SK-N-SH treated with all-trans-retinoic acid at 6 μM for 48 hours (cell line): ENCODE data around the gene TEAD1.

Experiments used
- ATAC-seq: fragments of 200-7000 bp; cut with Tn5 transposase; 3 replicates; pipeline ENCODE4 v1.9.1; 2020; ENCODE audit warnings: mild to moderate bottlenecking, moderate library complexity
- ARNTL ChIP-seq: fragments of 450-650 bp; formaldehyde crosslinking; IDR thresholded peaks from 2 replicates; pipeline ENCODE4 v1.5.0; 2020; ENCODE audit warnings: low read depth, mild to moderate bottlenecking, moderate library complexity, borderline replicate concordance
- BACH2 ChIP-seq: fragments of 250-450 bp; sonication (Bioruptor Pico); IDR thresholded peaks from 2 replicates; pipeline ENCODE4 v1.9.0; 2021; ENCODE audit warnings: mild to moderate bottlenecking, borderline replicate concordance
- CSDC2 ChIP-seq: fragments of 250-450 bp; sonication (Bioruptor Pico); IDR thresholded peaks from 2 replicates; pipeline ENCODE4 v1.5.0; 2020; ENCODE audit warnings: mild to moderate bottlenecking, moderate library complexity
- ESRRG ChIP-seq: fragments of 250-450 bp; sonication (Bioruptor Pico); IDR thresholded peaks from 2 replicates; pipeline ENCODE4 v1.6.1; 2021; ENCODE audit warnings: mild to moderate bottlenecking
- GLIS3 ChIP-seq: fragments of 250-450 bp; sonication (Bioruptor Pico); IDR thresholded peaks from 2 replicates; pipeline ENCODE4 v1.5.0; 2020; ENCODE audit warnings: mild to moderate bottlenecking, moderate library complexity
- ISL1 ChIP-seq: fragments of 250-450 bp; sonication (Bioruptor Pico); IDR thresholded peaks from 2 replicates; pipeline ENCODE4 v2.1.2; 2022; ENCODE audit warnings: mild to moderate bottlenecking, moderate library complexity
- OSR1 ChIP-seq: fragments of 250-450 bp; sonication (Bioruptor Pico); IDR thresholded peaks from 2 replicates; pipeline ENCODE4 v1.8.0; 2022; ENCODE audit warnings: moderate library complexity, mild to moderate bottlenecking, inconsistent platforms
- PPARA ChIP-seq: fragments of 250-450 bp; sonication (Bioruptor Pico); IDR thresholded peaks from 2 replicates; pipeline ENCODE4 v1.5.0; 2020; ENCODE audit warnings: mild to moderate bottlenecking, borderline replicate concordance
- RARB ChIP-seq: fragments of 250-450 bp; sonication (Bioruptor Pico); IDR thresholded peaks from 2 replicates; pipeline ENCODE4 v1.8.0; 2021; ENCODE audit warnings: mild to moderate bottlenecking, moderate library complexity
- SNAI2 ChIP-seq: fragments of 250-450 bp; sonication (Bioruptor Pico); IDR thresholded peaks from 2 replicates; pipeline ENCODE4 v1.5.0; 2020; ENCODE audit warnings: mild to moderate bottlenecking, moderate library complexity
- TCF4 ChIP-seq: fragments of 250-450 bp; sonication (Bioruptor Pico); IDR thresholded peaks from 2 replicates; pipeline ENCODE4 v1.8.0; 2021; ENCODE audit warnings: mild to moderate bottlenecking, moderate library complexity, borderline replicate concordance
- TOX ChIP-seq: fragments of 250-450 bp; sonication (Bioruptor Pico); IDR thresholded peaks from 2 replicates; pipeline ENCODE4 v1.8.0; 2021; ENCODE audit warnings: mild to moderate bottlenecking, moderate library complexity, borderline replicate concordance
- ZC3H10 ChIP-seq: fragments of 250-450 bp; sonication (Bioruptor Pico); IDR thresholded peaks from 2 replicates; pipeline ENCODE4 v1.5.1; 2021; ENCODE audit warnings: mild to moderate bottlenecking, moderate library complexity
- ZFP3 ChIP-seq: fragments of 250-450 bp; sonication (Bioruptor Pico); IDR thresholded peaks from 2 replicates; pipeline ENCODE4 v1.5.0; 2020; ENCODE audit warnings: mild to moderate bottlenecking, moderate library complexity
- ZFP30 ChIP-seq: fragments of 450-650 bp; formaldehyde crosslinking; IDR thresholded peaks from 2 replicates; pipeline ENCODE4 v1.5.0; 2022; ENCODE audit warnings: mild to moderate bottlenecking, moderate library complexity
- ZNF565 ChIP-seq: fragments of 450-650 bp; formaldehyde crosslinking; conservative IDR thresholded peaks from 2 replicates; pipeline ENCODE4 v1.5.0; 2020; ENCODE audit warnings: low read depth, mild to moderate bottlenecking, moderate library complexity
- ZNF70 ChIP-seq: fragments of 450-650 bp; formaldehyde crosslinking; IDR thresholded peaks from 2 replicates; pipeline ENCODE4 v1.5.0; 2020; ENCODE audit warnings: mild to moderate bottlenecking, moderate library complexity
- ZNF8 ChIP-seq: fragments of 450-650 bp; formaldehyde crosslinking; IDR thresholded peaks from 2 replicates; pipeline ENCODE4 v1.5.0; 2020; ENCODE audit warnings: mild to moderate bottlenecking, moderate library complexity
- TF ChIP-seq, protein P1 (sequence below): fragments of 250-450 bp; sonication (Bioruptor Pico); IDR thresholded peaks from 2 replicates; pipeline ENCODE4 v1.8.0; 2021; ENCODE audit warnings: low read depth, mild to moderate bottlenecking, moderate library complexity, borderline replicate concordance
- TF ChIP-seq, protein P2 (sequence below): fragments of 250-450 bp; sonication (Bioruptor Pico); IDR thresholded peaks from 2 replicates; pipeline ENCODE4 v1.8.0; 2020; ENCODE audit warnings: mild to moderate bottlenecking, moderate library complexity, borderline replicate concordance
- TF ChIP-seq, protein P3 (sequence below): fragments of 250-450 bp; sonication (Bioruptor Pico); IDR thresholded peaks from 2 replicates; pipeline ENCODE4 v1.5.1; 2020; ENCODE audit warnings: low read depth, mild to moderate bottlenecking, moderate library complexity
- TF ChIP-seq, protein P4 (sequence below): fragments of 250-450 bp; sonication (Bioruptor Pico); IDR thresholded peaks from 2 replicates; pipeline ENCODE4 v1.5.1; 2021; ENCODE audit warnings: mild to moderate bottlenecking, moderate library complexity
- TF ChIP-seq, protein P5 (sequence below): fragments of 250-450 bp; sonication (Bioruptor Pico); IDR thresholded peaks from 2 replicates; pipeline ENCODE4 v1.5.0; 2020; ENCODE audit warnings: mild to moderate bottlenecking, moderate library complexity

Gene TEAD1

DNA sequence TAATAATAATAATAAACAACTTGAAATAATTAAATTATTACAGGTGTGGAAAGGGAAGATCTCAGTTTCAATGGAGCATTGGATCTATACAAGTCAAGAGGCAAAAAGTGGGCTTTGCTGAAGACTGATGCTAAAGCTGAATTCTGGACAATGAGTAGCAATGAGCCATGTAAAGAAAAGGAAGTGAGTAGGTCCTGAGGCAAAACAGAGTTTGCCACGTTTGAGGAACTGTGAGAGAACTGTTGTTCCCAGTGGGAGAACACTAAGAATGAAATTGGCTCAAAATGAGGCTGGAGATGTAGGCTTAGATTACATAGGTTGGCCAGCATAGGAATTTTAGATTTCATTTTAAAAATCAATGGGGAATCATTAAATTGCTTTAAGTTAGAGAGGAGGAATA is 33.9 kb upstream of the TEAD1 start:
- ATAC-seq = no peak
- TF ChIP-seq PPARA (CRISPR knock-in tag) (no peak), CSDC2 (CRISPR knock-in tag) (no peak), ZC3H10 (CRISPR knock-in tag) (no peak), ZNF70 (CRISPR knock-in tag) (no peak), RARB (no peak), GLIS3 (CRISPR knock-in tag) (no peak), ZFP3 (CRISPR knock-in tag) (no peak), ESRRG (CRISPR knock-in tag) (no peak), ARNTL (CRISPR knock-in tag) (no peak), ZFP30 (no peak), TOX (CRISPR knock-in tag) (no peak)
- TF ChIP-seq, protein P1, sequence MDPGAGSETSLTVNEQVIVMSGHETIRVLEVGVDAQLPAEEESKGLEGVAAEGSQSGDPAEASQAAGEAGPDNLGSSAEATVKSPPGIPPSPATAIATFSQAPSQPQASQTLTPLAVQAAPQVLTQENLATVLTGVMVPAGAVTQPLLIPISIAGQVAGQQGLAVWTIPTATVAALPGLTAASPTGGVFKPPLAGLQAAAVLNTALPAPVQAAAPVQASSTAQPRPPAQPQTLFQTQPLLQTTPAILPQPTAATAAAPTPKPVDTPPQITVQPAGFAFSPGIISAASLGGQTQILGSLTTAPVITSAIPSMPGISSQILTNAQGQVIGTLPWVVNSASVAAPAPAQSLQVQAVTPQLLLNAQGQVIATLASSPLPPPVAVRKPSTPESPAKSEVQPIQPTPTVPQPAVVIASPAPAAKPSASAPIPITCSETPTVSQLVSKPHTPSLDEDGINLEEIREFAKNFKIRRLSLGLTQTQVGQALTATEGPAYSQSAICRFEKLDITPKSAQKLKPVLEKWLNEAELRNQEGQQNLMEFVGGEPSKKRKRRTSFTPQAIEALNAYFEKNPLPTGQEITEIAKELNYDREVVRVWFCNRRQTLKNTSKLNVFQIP (CRISPR knock-in tag) = no peak
- TF ChIP-seq, protein P2, sequence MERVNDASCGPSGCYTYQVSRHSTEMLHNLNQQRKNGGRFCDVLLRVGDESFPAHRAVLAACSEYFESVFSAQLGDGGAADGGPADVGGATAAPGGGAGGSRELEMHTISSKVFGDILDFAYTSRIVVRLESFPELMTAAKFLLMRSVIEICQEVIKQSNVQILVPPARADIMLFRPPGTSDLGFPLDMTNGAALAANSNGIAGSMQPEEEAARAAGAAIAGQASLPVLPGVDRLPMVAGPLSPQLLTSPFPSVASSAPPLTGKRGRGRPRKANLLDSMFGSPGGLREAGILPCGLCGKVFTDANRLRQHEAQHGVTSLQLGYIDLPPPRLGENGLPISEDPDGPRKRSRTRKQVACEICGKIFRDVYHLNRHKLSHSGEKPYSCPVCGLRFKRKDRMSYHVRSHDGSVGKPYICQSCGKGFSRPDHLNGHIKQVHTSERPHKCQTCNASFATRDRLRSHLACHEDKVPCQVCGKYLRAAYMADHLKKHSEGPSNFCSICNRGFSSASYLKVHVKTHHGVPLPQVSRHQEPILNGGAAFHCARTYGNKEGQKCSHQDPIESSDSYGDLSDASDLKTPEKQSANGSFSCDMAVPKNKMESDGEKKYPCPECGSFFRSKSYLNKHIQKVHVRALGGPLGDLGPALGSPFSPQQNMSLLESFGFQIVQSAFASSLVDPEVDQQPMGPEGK (CRISPR knock-in tag) = no peak
- TF ChIP-seq, all 23 proteins: peak for 0

DNA sequence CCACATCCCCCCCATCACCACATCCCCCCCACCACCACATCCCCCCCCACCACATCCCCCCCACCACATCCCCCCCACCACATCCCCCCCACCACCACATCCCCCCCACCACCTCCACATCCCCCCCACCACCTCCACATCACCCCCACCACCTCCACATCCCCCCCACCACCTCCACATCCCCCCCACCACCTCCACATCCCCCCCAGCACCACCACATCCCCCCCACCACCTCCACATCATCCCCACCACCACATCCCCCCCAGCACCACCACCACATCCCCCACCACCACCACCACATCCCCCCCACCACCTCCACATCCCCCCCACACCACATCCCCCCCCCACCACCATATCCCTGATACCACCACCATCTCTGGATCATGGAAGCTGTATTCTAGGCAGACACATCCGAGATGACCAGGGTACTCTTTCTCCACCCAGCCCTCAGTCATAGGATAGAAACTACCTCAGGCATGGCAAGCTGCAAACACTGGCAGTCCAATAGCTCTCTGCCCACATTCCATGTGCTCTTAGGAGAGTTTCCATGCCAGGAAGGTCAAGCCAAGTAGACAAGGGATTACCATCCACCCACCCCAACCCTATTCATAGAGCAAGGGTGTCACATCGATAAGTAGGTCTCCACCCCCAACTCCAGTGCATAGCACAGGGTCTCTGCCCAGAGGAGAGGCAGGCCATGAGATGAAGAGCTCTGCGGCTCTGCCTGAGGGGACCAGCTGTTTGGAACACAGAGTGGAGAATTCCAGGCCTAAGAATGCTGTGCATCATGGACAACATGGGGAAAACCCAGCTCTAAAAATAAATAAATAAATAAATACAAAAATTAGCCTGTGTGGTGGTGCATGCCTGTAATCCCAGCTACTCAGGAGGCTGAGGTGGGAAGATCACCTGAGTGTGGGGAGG is 33.0 kb upstream of the TEAD1 start:
- ATAC-seq = no peak
- TF ChIP-seq ZC3H10 (CRISPR knock-in tag) = no peak
- TF ChIP-seq ESRRG (CRISPR knock-in tag) = no peak
- TF ChIP-seq ISL1 = no peak
- no peak for TF ChIP-seq RARB
- TF ChIP-seq CSDC2 (CRISPR knock-in tag) = no peak
- TF ChIP-seq, protein P1 (CRISPR knock-in tag) = no peak
- no peak for TF ChIP-seq ARNTL (CRISPR knock-in tag)
- no peak for TF ChIP-seq ZFP30
- TF ChIP-seq TCF4 (CRISPR knock-in tag) = no peak
- TF ChIP-seq, protein P3, sequence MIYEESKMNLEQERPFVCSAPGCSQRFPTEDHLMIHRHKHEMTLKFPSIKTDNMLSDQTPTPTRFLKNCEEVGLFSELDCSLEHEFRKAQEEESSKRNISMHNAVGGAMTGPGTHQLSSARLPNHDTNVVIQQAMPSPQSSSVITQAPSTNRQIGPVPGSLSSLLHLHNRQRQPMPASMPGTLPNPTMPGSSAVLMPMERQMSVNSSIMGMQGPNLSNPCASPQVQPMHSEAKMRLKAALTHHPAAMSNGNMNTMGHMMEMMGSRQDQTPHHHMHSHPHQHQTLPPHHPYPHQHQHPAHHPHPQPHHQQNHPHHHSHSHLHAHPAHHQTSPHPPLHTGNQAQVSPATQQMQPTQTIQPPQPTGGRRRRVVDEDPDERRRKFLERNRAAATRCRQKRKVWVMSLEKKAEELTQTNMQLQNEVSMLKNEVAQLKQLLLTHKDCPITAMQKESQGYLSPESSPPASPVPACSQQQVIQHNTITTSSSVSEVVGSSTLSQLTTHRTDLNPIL (CRISPR knock-in tag) = no peak
- TF ChIP-seq OSR1 = no peak
- TF ChIP-seq ZNF565 = no peak
- TF ChIP-seq BACH2 = no peak
- TF ChIP-seq, protein P4, sequence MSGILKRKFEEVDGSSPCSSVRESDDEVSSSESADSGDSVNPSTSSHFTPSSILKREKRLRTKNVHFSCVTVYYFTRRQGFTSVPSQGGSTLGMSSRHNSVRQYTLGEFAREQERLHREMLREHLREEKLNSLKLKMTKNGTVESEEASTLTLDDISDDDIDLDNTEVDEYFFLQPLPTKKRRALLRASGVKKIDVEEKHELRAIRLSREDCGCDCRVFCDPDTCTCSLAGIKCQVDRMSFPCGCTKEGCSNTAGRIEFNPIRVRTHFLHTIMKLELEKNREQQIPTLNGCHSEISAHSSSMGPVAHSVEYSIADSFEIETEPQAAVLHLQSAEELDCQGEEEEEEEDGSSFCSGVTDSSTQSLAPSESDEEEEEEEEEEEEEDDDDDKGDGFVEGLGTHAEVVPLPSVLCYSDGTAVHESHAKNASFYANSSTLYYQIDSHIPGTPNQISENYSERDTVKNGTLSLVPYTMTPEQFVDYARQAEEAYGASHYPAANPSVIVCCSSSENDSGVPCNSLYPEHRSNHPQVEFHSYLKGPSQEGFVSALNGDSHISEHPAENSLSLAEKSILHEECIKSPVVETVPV (CRISPR knock-in tag) = no peak
- no peak for TF ChIP-seq ZNF8 (CRISPR knock-in tag)
- no peak for TF ChIP-seq GLIS3 (CRISPR knock-in tag)
- TF ChIP-seq, protein P5, sequence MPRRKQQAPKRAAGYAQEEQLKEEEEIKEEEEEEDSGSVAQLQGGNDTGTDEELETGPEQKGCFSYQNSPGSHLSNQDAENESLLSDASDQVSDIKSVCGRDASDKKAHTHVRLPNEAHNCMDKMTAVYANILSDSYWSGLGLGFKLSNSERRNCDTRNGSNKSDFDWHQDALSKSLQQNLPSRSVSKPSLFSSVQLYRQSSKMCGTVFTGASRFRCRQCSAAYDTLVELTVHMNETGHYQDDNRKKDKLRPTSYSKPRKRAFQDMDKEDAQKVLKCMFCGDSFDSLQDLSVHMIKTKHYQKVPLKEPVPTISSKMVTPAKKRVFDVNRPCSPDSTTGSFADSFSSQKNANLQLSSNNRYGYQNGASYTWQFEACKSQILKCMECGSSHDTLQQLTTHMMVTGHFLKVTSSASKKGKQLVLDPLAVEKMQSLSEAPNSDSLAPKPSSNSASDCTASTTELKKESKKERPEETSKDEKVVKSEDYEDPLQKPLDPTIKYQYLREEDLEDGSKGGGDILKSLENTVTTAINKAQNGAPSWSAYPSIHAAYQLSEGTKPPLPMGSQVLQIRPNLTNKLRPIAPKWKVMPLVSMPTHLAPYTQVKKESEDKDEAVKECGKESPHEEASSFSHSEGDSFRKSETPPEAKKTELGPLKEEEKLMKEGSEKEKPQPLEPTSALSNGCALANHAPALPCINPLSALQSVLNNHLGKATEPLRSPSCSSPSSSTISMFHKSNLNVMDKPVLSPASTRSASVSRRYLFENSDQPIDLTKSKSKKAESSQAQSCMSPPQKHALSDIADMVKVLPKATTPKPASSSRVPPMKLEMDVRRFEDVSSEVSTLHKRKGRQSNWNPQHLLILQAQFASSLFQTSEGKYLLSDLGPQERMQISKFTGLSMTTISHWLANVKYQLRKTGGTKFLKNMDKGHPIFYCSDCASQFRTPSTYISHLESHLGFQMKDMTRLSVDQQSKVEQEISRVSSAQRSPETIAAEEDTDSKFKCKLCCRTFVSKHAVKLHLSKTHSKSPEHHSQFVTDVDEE (CRISPR knock-in tag) = no peak
- no peak for TF ChIP-seq ZNF70 (CRISPR knock-in tag)
- no peak for TF ChIP-seq ZFP3 (CRISPR knock-in tag)
- no peak for TF ChIP-seq SNAI2 (CRISPR knock-in tag)
